OCI-LY3 (cell line): ENCODE data around the gene RBM22.

Source experiments
- CTCF ChIP-seq: fragments of 200-600, 300-600 bp; sonication (generic); IDR thresholded peaks from 2 replicates; pipeline ENCODE4 v1.5.1; 2014; ENCODE audit warnings: antibody characterized with exemption, low read length, low read depth
- EZH2phosphoT487 ChIP-seq: fragments of 200-600 bp; shearing (Covaris generic); IDR thresholded peaks from 2 replicates; pipeline ENCODE4 v1.6.1; 2018; ENCODE audit warnings: antibody characterized with exemption, mixed run types, low read depth

- TF ChIP-seq CTCF (no peak), EZH2phosphoT487 (no peak)
Measured at GRCh38 chr5:150670275-150670947, 30.5 kb downstream of the RBM22 start.
